Measurements from ENCODE around the gene BNIP2.

GRCh38 chr15:59636184-59636583, 52.9 kb downstream of the BNIP2 start:
- TF ChIP-seq CTCF (conservative IDR thresholded peaks at IDR 0.05 in 1 of 2, IDR thresholded peaks at IDR 0.05 in 1 of 2; ENCODE audit: low read depth in 1 of 2, low read length in 2 of 2), result no peak
- TF ChIP-seq EZH2 (IDR thresholded peaks at IDR 0.05; ENCODE audit: low read length, missing control alignments), result no peak
